Measurements from ENCODE around the gene SPEN. TPM values are rescaled to one million over a fixed set of nuclear protein-coding genes. Genes with fewer than 3 reads are reported as not detected.
"Not testable (repeated sequence)": the region's sequence is repeated elsewhere in the genome, so short reads cannot be mapped to it uniquely, and the experiment has no call there.

The SPEN gene
- total RNA-seq, 1 donor from 2014 or later, result 94.1 TPM

GRCh38 chr1:15838721-15839120, 8.8 kb upstream of the SPEN start:
- DNase-seq, result no peak
- peaks cover 21% of the 10 kb centered on the region for H3K4me1 Mint-ChIP-seq
- peaks cover 3% of the 10 kb centered on the region for H3K36me3 Mint-ChIP-seq (ENCODE audit: low read depth)
- H3K27me3 Mint-ChIP-seq, result peaks cover 2% of the 10 kb centered on the region
- H3K27ac Mint-ChIP-seq, result no peak overlapping the region
- no peak overlapping the region for H3K4me3 Mint-ChIP-seq
- no peaks in the 10 kb centered on the region for H3K9me3 Mint-ChIP-seq
- intact Hi-C loops (cut with micrococcal nuclease), result no loop called here

- intact Hi-C loops (cut with micrococcal nuclease), result no loop called here
- Mint-ChIP-seq H3K4me3 (no peak overlapping the region), H3K27ac (no peak overlapping the region), H3K36me3 (ENCODE audit: low read depth) (peaks cover 3% of the 10 kb centered on the region), H3K4me1 (peaks cover 18% of the 10 kb centered on the region), H3K9me3 (no peaks in the 10 kb centered on the region), H3K27me3 (no peaks in the 10 kb centered on the region)
- no peak for DNase-seq
These were observed 3.5 kb upstream of the SPEN start for GRCh38 chr1:15843826-15844572.

- H3K27ac Mint-ChIP-seq, result peak overlapping the region; percentile 63
- H3K4me3 Mint-ChIP-seq, result peak overlapping the region; percentile 91
- peaks cover 15% of the 10 kb centered on the region for H3K36me3 Mint-ChIP-seq (ENCODE audit: low read depth)
- not testable (repeated sequence) for H3K27me3 Mint-ChIP-seq, DNase-seq, H3K9me3 Mint-ChIP-seq
- intact Hi-C loops (cut with micrococcal nuclease), result loop anchor here (5.0 kb wide), 4 partner anchors 106 to 391 kb away; partner anchors contain the start of genes CPLANE2, DDI2 and DNAJC16
- H3K4me1 Mint-ChIP-seq, result peaks cover 33% of the 10 kb centered on the region
These were observed 1.5 kb upstream of the SPEN start for GRCh38 chr1:15846056-15846455.

GRCh38 chr1:15847893-15848142, 311 bp downstream of the SPEN start:
- peaks cover 44% of the 10 kb centered on the region for H3K4me1 Mint-ChIP-seq
- H3K36me3 Mint-ChIP-seq (ENCODE audit: low read depth), result peaks cover 15% of the 10 kb centered on the region
- H3K27ac Mint-ChIP-seq, result peak overlapping the region; percentile 87
- H3K9me3 Mint-ChIP-seq, result no peaks in the 10 kb centered on the region
- no peak for DNase-seq
- peak overlapping the region; percentile 91 for H3K4me3 Mint-ChIP-seq
- no peaks in the 10 kb centered on the region for H3K27me3 Mint-ChIP-seq
- intact Hi-C loops (cut with micrococcal nuclease), result loop anchor here (1.0 to 5.0 kb wide), 7 partner anchors 13 to 389 kb away; partner anchors contain the start of genes CPLANE2, DDI2 and DNAJC16

GRCh38 chr1:15848143-15848928, 829 bp downstream of the SPEN start:
- Mint-ChIP-seq H3K9me3 (no peaks in the 10 kb centered on the region), H3K36me3 (ENCODE audit: low read depth) (peaks cover 15% of the 10 kb centered on the region), H3K27me3 (no peaks in the 10 kb centered on the region), H3K27ac (peak overlapping the region; percentile 89), H3K4me3 (peak overlapping the region; percentile 95), H3K4me1 (peaks cover 44% of the 10 kb centered on the region)
- DNase-seq, result peak; percentile 87
- intact Hi-C loops (cut with micrococcal nuclease), result loop anchor here (5.0 kb wide), 4 partner anchors 104 to 389 kb away; partner anchors contain the start of genes CPLANE2, DDI2 and DNAJC16

- H3K4me3 Mint-ChIP-seq, result peak overlapping the region; percentile 95
- H3K27me3 Mint-ChIP-seq, result no peaks in the 10 kb centered on the region
- H3K9me3 Mint-ChIP-seq, result no peaks in the 10 kb centered on the region
- intact Hi-C loops (cut with micrococcal nuclease), result loop anchor here (5.0 kb wide), 4 partner anchors 103 to 388 kb away; partner anchors contain the start of genes CPLANE2, DDI2 and DNAJC16
- H3K4me1 Mint-ChIP-seq, result peaks cover 42% of the 10 kb centered on the region
- peak overlapping the region; percentile 89 for H3K27ac Mint-ChIP-seq
- peaks cover 15% of the 10 kb centered on the region for H3K36me3 Mint-ChIP-seq (ENCODE audit: low read depth)
- peak; percentile 89 for DNase-seq
These were observed 1.6 kb downstream of the SPEN start for GRCh38 chr1:15848929-15849774.

- DNase-seq, result peak; percentile 76
- Mint-ChIP-seq H3K27me3 (no peaks in the 10 kb centered on the region), H3K4me1 (peaks cover 42% of the 10 kb centered on the region)
These were observed 2.3 kb downstream of the SPEN start for GRCh38 chr1:15849775-15850324.

GRCh38 chr1:15850471-15851001, 3.0 kb downstream of the SPEN start:
- Mint-ChIP-seq H3K27ac (no peak overlapping the region), H3K4me1 (peaks cover 36% of the 10 kb centered on the region), H3K9me3 (no peaks in the 10 kb centered on the region), H3K4me3 (peak overlapping the region; percentile 95), H3K27me3 (no peaks in the 10 kb centered on the region), H3K36me3 (ENCODE audit: low read depth) (peaks cover 18% of the 10 kb centered on the region)
- no peak for DNase-seq
- intact Hi-C loops (cut with micrococcal nuclease), result loop anchor here (5.0 kb wide), 1 partner anchor 42 kb away; no protein-coding TSS in a partner anchor

More at GRCh38 chr1:15849775-15850324, 2.3 kb downstream of the SPEN start:
- H3K27ac Mint-ChIP-seq, result peak overlapping the region; percentile 89
- H3K4me3 Mint-ChIP-seq, result peak overlapping the region; percentile 95
- intact Hi-C loops (cut with micrococcal nuclease), result loop anchor here (5.0 kb wide), 5 partner anchors 42 to 387 kb away; partner anchors contain the start of genes CPLANE2, DDI2 and DNAJC16
- H3K36me3 Mint-ChIP-seq (ENCODE audit: low read depth), result peaks cover 18% of the 10 kb centered on the region
- no peaks in the 10 kb centered on the region for H3K9me3 Mint-ChIP-seq

- intact Hi-C loops (cut with micrococcal nuclease), result loop anchor here (5.0 kb wide), 1 partner anchor 41 kb away; no protein-coding TSS in a partner anchor
- Mint-ChIP-seq H3K27me3 (no peaks in the 10 kb centered on the region), H3K4me1 (peaks cover 30% of the 10 kb centered on the region), H3K4me3 (peak overlapping the region; percentile 53), H3K9me3 (no peaks in the 10 kb centered on the region), H3K27ac (no peak overlapping the region), H3K36me3 (ENCODE audit: low read depth) (peaks cover 18% of the 10 kb centered on the region)
- DNase-seq, result no peak
These were observed 3.9 kb downstream of the SPEN start for GRCh38 chr1:15851210-15852035.

GRCh38 chr1:15852036-15852827, 4.7 kb downstream of the SPEN start:
- intact Hi-C loops (cut with micrococcal nuclease), result loop anchor here (5.0 kb wide), 1 partner anchor 40 kb away; no protein-coding TSS in a partner anchor
- peaks cover 20% of the 10 kb centered on the region for H3K36me3 Mint-ChIP-seq (ENCODE audit: low read depth)
- peak overlapping the region; percentile 53 for H3K4me3 Mint-ChIP-seq
- DNase-seq, result no peak
- H3K27me3 Mint-ChIP-seq, result no peaks in the 10 kb centered on the region
- H3K9me3 Mint-ChIP-seq, result no peaks in the 10 kb centered on the region
- H3K4me1 Mint-ChIP-seq, result peaks cover 28% of the 10 kb centered on the region
- H3K27ac Mint-ChIP-seq, result no peak overlapping the region

- no peaks in the 10 kb centered on the region for H3K9me3 Mint-ChIP-seq
- no peak for DNase-seq
- H3K27me3 Mint-ChIP-seq, result no peaks in the 10 kb centered on the region
- H3K4me1 Mint-ChIP-seq, result peaks cover 28% of the 10 kb centered on the region
- H3K4me3 Mint-ChIP-seq, result no peak overlapping the region
- peaks cover 19% of the 10 kb centered on the region for H3K36me3 Mint-ChIP-seq (ENCODE audit: low read depth)
- H3K27ac Mint-ChIP-seq, result no peak overlapping the region
- intact Hi-C loops (cut with micrococcal nuclease), result loop anchor here (5.0 kb wide), 1 partner anchor 39 kb away; no protein-coding TSS in a partner anchor
These were observed 5.4 kb downstream of the SPEN start for GRCh38 chr1:15852828-15853302.

All from activated CD4-positive, alpha-beta T cell treated with anti-CD3 and anti-CD28 coated beads, Interleukin-2, amount 10 ng/mL, durations not matched to agents 24 days and 14 days (primary cell).